Effector memory CD4-positive, alpha-beta T cell (primary cell): ENCODE results near the gene CENPVL2.
"Not testable (repeated sequence)": the region's sequence is repeated elsewhere in the genome, so short reads cannot be mapped to it uniquely, and the experiment has no call there.

Source experiments
- DNase-seq, 3 donors: peaks; one replicate each; pipeline ENCODE4 v3.0.0-alpha.2; 2020
- H3K27ac ChIP-seq: 2 replicates; pipeline ENCODE4 v1.7.0; 2013; ENCODE audit warnings: mild to moderate bottlenecking, low read length, moderate library complexity; ENCODE audit not compliant: insufficient read depth, poor library complexity, severe bottlenecking
- H3K27me3 ChIP-seq: replicated peaks from 2 replicates; pipeline ENCODE4 v1.7.0; 2013; ENCODE audit warnings: mild to moderate bottlenecking, low read length; ENCODE audit not compliant: insufficient read depth, control insufficient read depth, poor library complexity, severe bottlenecking
- H3K36me3 ChIP-seq: 2 replicates; pipeline ENCODE4 v1.7.0; 2013; ENCODE audit warnings: mild to moderate bottlenecking, low read length, moderate library complexity; ENCODE audit not compliant: control insufficient read depth, insufficient read depth
- H3K4me1 ChIP-seq: 2 replicates; pipeline ENCODE4 v1.7.0; 2013; ENCODE audit warnings: low read length, mild to moderate bottlenecking; ENCODE audit not compliant: control insufficient read depth, insufficient read depth, poor library complexity, severe bottlenecking
- H3K4me3 ChIP-seq: 2 replicates; pipeline ENCODE4 v1.7.0; 2013; ENCODE audit warnings: low read length, low read depth, mild to moderate bottlenecking; ENCODE audit not compliant: insufficient read depth, poor library complexity, severe bottlenecking
- H3K9me3 ChIP-seq: 2 replicates; pipeline ENCODE4 v1.7.0; 2013; ENCODE audit warnings: mild to moderate bottlenecking, low read length, moderate library complexity; ENCODE audit not compliant: control insufficient read depth

CENPVL2 gene

DNA sequence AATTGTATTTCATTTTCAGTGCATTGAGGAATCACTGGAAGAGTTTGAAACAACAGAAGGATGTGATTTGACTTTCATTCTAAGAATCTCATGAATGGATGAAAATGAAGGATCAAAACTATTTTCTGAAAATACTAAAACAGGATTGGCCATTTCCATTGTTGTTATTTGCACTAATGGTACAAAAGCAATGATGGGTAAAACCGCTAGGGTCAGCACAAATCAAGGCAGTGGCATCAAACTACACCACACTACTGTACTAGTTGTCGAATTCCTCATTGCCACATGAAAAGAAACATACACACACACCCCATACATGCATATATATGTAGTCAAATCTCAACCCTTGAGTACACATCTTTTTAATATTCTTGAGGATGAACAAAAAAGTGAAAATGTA, 39.3 kb downstream of the CENPVL2 start:
- DNase-seq: no peak
- H3K9me3 ChIP-seq: no peaks in the 10 kb centered on the region
- no peaks in the 10 kb centered on the region for H3K36me3 ChIP-seq
- H3K27ac ChIP-seq: no peak overlapping the region
- H3K4me3 ChIP-seq: no peak overlapping the region
- no peaks in the 10 kb centered on the region for H3K4me1 ChIP-seq
- H3K27me3 ChIP-seq: no peaks in the 10 kb centered on the region

DNA sequence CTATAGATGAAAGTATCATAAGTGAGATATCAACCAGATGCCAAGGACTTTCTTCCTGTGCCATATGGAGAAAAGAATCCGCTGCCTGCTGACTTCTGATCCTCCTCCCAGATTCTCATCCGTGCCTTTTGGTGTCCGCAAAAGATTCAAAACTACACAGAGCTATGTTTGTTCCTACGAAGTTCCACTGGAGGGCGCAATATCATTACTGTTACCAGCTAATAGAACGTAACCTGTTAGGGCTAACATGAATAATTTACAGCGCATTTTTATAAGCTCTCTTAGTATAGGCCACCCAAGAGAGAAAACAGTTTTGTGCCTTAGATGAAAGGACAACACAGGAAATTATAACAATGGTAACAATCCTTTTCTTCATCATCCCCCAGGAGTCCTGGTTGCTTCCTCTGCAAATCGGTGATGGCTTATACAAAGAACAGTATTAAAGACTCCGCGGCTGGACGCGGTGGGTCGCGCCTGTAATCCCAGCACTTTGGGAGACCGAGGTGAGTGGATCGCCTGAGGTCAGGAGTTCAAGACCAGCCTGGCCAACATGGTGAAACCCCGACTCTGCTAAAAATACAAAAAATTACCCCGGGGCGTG, 41.1 kb downstream of the CENPVL2 start:
- Histone ChIP-seq H3K27me3 (no peaks in the 10 kb centered on the region), H3K4me1 (no peaks in the 10 kb centered on the region), H3K27ac (no peak overlapping the region), H3K4me3 (no peak overlapping the region), H3K36me3 (no peaks in the 10 kb centered on the region), H3K9me3 (no peaks in the 10 kb centered on the region)
- DNase-seq: no peak

DNA sequence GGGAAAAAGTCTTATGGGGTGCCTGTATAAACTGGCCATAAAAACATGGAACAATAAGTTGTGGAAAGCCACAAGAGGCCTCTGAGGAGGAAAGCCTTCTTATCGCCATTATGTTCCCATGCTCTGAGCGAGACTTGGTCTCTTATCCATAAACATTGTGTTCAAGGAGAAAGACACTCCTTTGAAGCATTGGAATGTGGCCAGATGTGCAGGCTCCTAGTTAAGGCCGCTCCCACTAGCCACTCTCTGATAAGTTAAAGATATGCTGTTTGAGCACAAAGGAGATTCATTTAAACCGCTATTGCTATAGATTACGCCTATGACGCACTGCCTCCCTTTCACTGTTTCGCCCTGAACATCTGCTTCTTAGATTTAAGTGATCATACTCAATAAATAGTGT, 46.1 kb downstream of the CENPVL2 start:
- H3K9me3 ChIP-seq, H3K27me3 ChIP-seq, DNase-seq, H3K36me3 ChIP-seq, H3K27ac ChIP-seq, H3K4me1 ChIP-seq, H3K4me3 ChIP-seq: not testable (repeated sequence)
